Calu3 (cell line): Measurements from ENCODE around the gene SYT10. TPM values are rescaled to one million over a fixed set of nuclear protein-coding genes. Genes with fewer than 3 reads are reported as not detected.

Experiments used
- BruUV-seq: library from RNA; stranded (reverse); fragments of 400-500 nt; replicated peaks from 2 replicates; lab custom pipeline; 2021; lab: Mats Ljungman, UMichigan
- CTCF ChIA-PET: fragments of 300-600 bp; sonication (Branson Sonifier 250); formaldehyde crosslinking; loops from one replicate; lab custom pipeline; 2022; ENCODE audit warnings: antibody characterized with exemption; lab: Charles Lee
- DNase-seq: peaks from one replicate; pipeline ENCODE4 v3.0.0; 2022
- H3K27ac Mint-ChIP-seq: one replicate; pipeline ENCODE4 v1.8.0; 2022; ENCODE audit warnings: mixed read lengths; ENCODE audit not compliant: unreplicated experiment
- H3K27me3 Mint-ChIP-seq: one replicate; pipeline ENCODE4 v1.8.0; 2022; ENCODE audit warnings: mixed read lengths; ENCODE audit not compliant: unreplicated experiment
- H3K36me3 Mint-ChIP-seq: one replicate; pipeline ENCODE4 v1.8.0; 2022; ENCODE audit warnings: mild to moderate bottlenecking, moderate library complexity, mixed read lengths; ENCODE audit not compliant: insufficient read depth, unreplicated experiment
- H3K4me1 Mint-ChIP-seq: one replicate; pipeline ENCODE4 v1.8.0; 2022; ENCODE audit warnings: mild to moderate bottlenecking, low read depth, mixed read lengths; ENCODE audit not compliant: unreplicated experiment
- H3K4me3 Mint-ChIP-seq: one replicate; pipeline ENCODE4 v1.8.0; 2022; ENCODE audit warnings: mild to moderate bottlenecking, low read depth, moderate library complexity, mixed read lengths; ENCODE audit not compliant: unreplicated experiment
- H3K9me3 Mint-ChIP-seq: one replicate; pipeline ENCODE4 v1.8.0; 2022; ENCODE audit warnings: low read depth, mixed read lengths; ENCODE audit not compliant: unreplicated experiment
- CTCF ChIP-seq: fragments of 200-600 bp; IDR thresholded peaks from one replicate; pipeline ENCODE4 v1.8.0; 2022; ENCODE audit warnings: antibody characterized with exemption; ENCODE audit not compliant: unreplicated experiment
- intact Hi-C: fragments of 100-400 bp; cut with micrococcal nuclease; formaldehyde crosslinking; loops from one replicate; pipeline ENCODE4 v1.10.0; 2022; ENCODE audit not compliant: unreplicated experiment
- total RNA-seq: library from RNA; stranded (reverse); gene quantifications from 2 replicates; pipeline ENCODE4 v1.2.3, GENCODE V29; 2022

SYT10 gene
- total RNA-seq, 1 experiment from 2014 or later = 2.9 TPM

- no TSS peak for BruUV-seq
- CTCF ChIA-PET = no interaction called here
- Mint-ChIP-seq H3K4me1 (no peaks in the 10 kb centered on the region), H3K27ac (no peak overlapping the region), H3K4me3 (no peak overlapping the region), H3K27me3 (no peaks in the 10 kb centered on the region), H3K9me3 (peaks cover 3% of the 10 kb centered on the region), H3K36me3 (no peaks in the 10 kb centered on the region)
- no peak for TF ChIP-seq CTCF
- no peak for DNase-seq
- intact Hi-C loops = no loop called here
Observed at GRCh38 chr12:33450480-33450879, 10.9 kb upstream of the SYT10 start.

- CTCF ChIA-PET = no interaction called here
- H3K27ac Mint-ChIP-seq = no peak overlapping the region
- no peak for DNase-seq
- no peaks in the 10 kb centered on the region for H3K9me3 Mint-ChIP-seq
- no peak for TF ChIP-seq CTCF
- intact Hi-C loops = loop anchor here (5.0 kb wide), 1 partner anchor 152 kb away; no protein-coding TSS in a partner anchor
- TSS peak; percentile 44 for BruUV-seq
- no peaks in the 10 kb centered on the region for H3K4me1 Mint-ChIP-seq
- peak overlapping the region; percentile 88 for H3K4me3 Mint-ChIP-seq
- peaks cover 23% of the 10 kb centered on the region for H3K36me3 Mint-ChIP-seq
- H3K27me3 Mint-ChIP-seq = no peaks in the 10 kb centered on the region
Observed at GRCh38 chr12:33440477-33440876, 858 bp upstream of the SYT10 start.

GRCh38 chr12:33438851-33439586 lies 600 bp downstream of the SYT10 start:
- Mint-ChIP-seq H3K36me3 (peaks cover 23% of the 10 kb centered on the region), H3K27ac (peak overlapping the region; percentile 75), H3K4me1 (no peaks in the 10 kb centered on the region), H3K4me3 (peak overlapping the region; percentile 88), H3K9me3 (no peaks in the 10 kb centered on the region), H3K27me3 (no peaks in the 10 kb centered on the region)
- TF ChIP-seq CTCF = no peak
- TSS peak; percentile 49 for BruUV-seq
- CTCF ChIA-PET = no interaction called here
- peak; percentile 58 for DNase-seq
- intact Hi-C loops = loop anchor here (5.0 kb wide), 1 partner anchor 48 kb away; no protein-coding TSS in a partner anchor

GRCh38 chr12:33438025-33438772 lies 1.4 kb downstream of the SYT10 start:
- DNase-seq = no peak
- Mint-ChIP-seq H3K4me1 (no peaks in the 10 kb centered on the region), H3K9me3 (no peaks in the 10 kb centered on the region), H3K27me3 (no peaks in the 10 kb centered on the region), H3K4me3 (peak overlapping the region; percentile 88), H3K36me3 (peaks cover 23% of the 10 kb centered on the region), H3K27ac (peak overlapping the region; percentile 75)
- TF ChIP-seq CTCF = no peak
- TSS peak; percentile 31 for BruUV-seq
- CTCF ChIA-PET = no interaction called here
- intact Hi-C loops = loop anchor here (5.0 kb wide), 1 partner anchor 49 kb away; no protein-coding TSS in a partner anchor
